HUES6 (cell line): ENCODE results near the gene PIGV.
"Not testable (repeated sequence)": the region's sequence is repeated elsewhere in the genome, so short reads cannot be mapped to it uniquely, and the experiment has no call there.

Experiments
- H3K27ac ChIP-seq: 2 replicates; pipeline ENCODE4 v1.7.0; 2013; ENCODE audit warnings: low read depth, mild to moderate bottlenecking, low read length, inconsistent platforms
- H3K27me3 ChIP-seq: 2 replicates; pipeline ENCODE4 v1.6.1; 2013; ENCODE audit warnings: low read length; ENCODE audit not compliant: control insufficient read depth, insufficient read depth
- H3K36me3 ChIP-seq: 2 replicates; pipeline ENCODE4 v1.6.1; 2013; ENCODE audit warnings: low read length; ENCODE audit not compliant: control insufficient read depth, insufficient read depth
- H3K4me1 ChIP-seq: 2 replicates; pipeline ENCODE4 v1.6.1; 2013; ENCODE audit warnings: low read length; ENCODE audit not compliant: control insufficient read depth, insufficient read depth
- H3K4me3 ChIP-seq: 2 replicates; pipeline ENCODE4 v1.5.1; 2013; ENCODE audit warnings: low read depth, low read length
- H3K9ac ChIP-seq: one replicate; pipeline ENCODE4 v1.6.1; 2013; ENCODE audit warnings: mild to moderate bottlenecking, low read length
- H3K9me3 ChIP-seq: 2 replicates; pipeline ENCODE4 v1.6.1; 2013; ENCODE audit warnings: low read depth, low read length; ENCODE audit not compliant: control insufficient read depth, insufficient read depth

Gene PIGV

GRCh38 chr1:26797627-26798026, 9.9 kb downstream of the PIGV start:
- H3K27ac ChIP-seq: no peak overlapping the region
- no peaks in the 10 kb centered on the region for H3K27me3 ChIP-seq
- H3K36me3 ChIP-seq: peaks cover 24% of the 10 kb centered on the region
- no peak overlapping the region for H3K9ac ChIP-seq
- peaks cover 16% of the 10 kb centered on the region for H3K4me1 ChIP-seq
- no peak overlapping the region for H3K4me3 ChIP-seq
- peaks cover 6% of the 10 kb centered on the region for H3K9me3 ChIP-seq

GRCh38 chr1:26799479-26800142, 11.9 kb downstream of the PIGV start:
- Histone ChIP-seq H3K9ac (peak overlapping the region; percentile 24), H3K27ac (peak overlapping the region; percentile 22; the same call in 1 of the 2 replicates), H3K27me3 (no peaks in the 10 kb centered on the region), H3K36me3 (peaks cover 16% of the 10 kb centered on the region), H3K4me3 (no peak overlapping the region; the same call in 1 of the 2 replicates), H3K4me1 (peaks cover 16% of the 10 kb centered on the region), H3K9me3 (peaks cover 6% of the 10 kb centered on the region)

- Histone ChIP-seq H3K9me3 (peaks cover 13% of the 10 kb centered on the region), H3K4me1 (peaks cover 16% of the 10 kb centered on the region)
- H3K4me3 ChIP-seq, H3K36me3 ChIP-seq, H3K9ac ChIP-seq, H3K27me3 ChIP-seq, H3K27ac ChIP-seq: not testable (repeated sequence)
Observed at GRCh38 chr1:26803932-26804331, 16.2 kb downstream of the PIGV start.

GRCh38 chr1:26810105-26810504, 22.4 kb downstream of the PIGV start:
- H3K36me3 ChIP-seq, H3K4me3 ChIP-seq, H3K27ac ChIP-seq, H3K9ac ChIP-seq, H3K4me1 ChIP-seq, H3K9me3 ChIP-seq, H3K27me3 ChIP-seq: not testable (repeated sequence)

GRCh38 chr1:26811057-26811456, 23.3 kb downstream of the PIGV start:
- Histone ChIP-seq H3K27ac (no peak overlapping the region), H3K9me3 (peaks cover 3% of the 10 kb centered on the region), H3K36me3 (no peaks in the 10 kb centered on the region), H3K4me3 (no peak overlapping the region), H3K4me1 (no peaks in the 10 kb centered on the region), H3K27me3 (no peaks in the 10 kb centered on the region), H3K9ac (no peak overlapping the region)

- Histone ChIP-seq H3K9me3 (peaks cover 5% of the 10 kb centered on the region), H3K9ac (no peak overlapping the region), H3K4me3 (no peak overlapping the region), H3K4me1 (no peaks in the 10 kb centered on the region), H3K27ac (no peak overlapping the region), H3K27me3 (no peaks in the 10 kb centered on the region), H3K36me3 (no peaks in the 10 kb centered on the region)
Observed at GRCh38 chr1:26811708-26812107, 24.0 kb downstream of the PIGV start.

- H3K4me1 ChIP-seq: no peaks in the 10 kb centered on the region
- H3K9ac ChIP-seq: no peak overlapping the region
- peaks cover 5% of the 10 kb centered on the region for H3K9me3 ChIP-seq
- H3K36me3 ChIP-seq: no peaks in the 10 kb centered on the region
- H3K27me3 ChIP-seq: no peaks in the 10 kb centered on the region
- H3K4me3 ChIP-seq: no peak overlapping the region
- no peak overlapping the region for H3K27ac ChIP-seq
Observed at GRCh38 chr1:26814377-26814776, 26.6 kb downstream of the PIGV start.

GRCh38 chr1:26814893-26815292, 27.1 kb downstream of the PIGV start:
- Histone ChIP-seq H3K4me1 (no peaks in the 10 kb centered on the region), H3K9ac (no peak overlapping the region), H3K27me3 (no peaks in the 10 kb centered on the region), H3K9me3 (peaks cover 5% of the 10 kb centered on the region), H3K27ac (no peak overlapping the region), H3K36me3 (no peaks in the 10 kb centered on the region), H3K4me3 (no peak overlapping the region)

GRCh38 chr1:26820784-26821269, 33.1 kb downstream of the PIGV start:
- no peaks in the 10 kb centered on the region for H3K27me3 ChIP-seq
- 0 out of 2 replicates have a peak, but pooled peaks cover 2% of the 10 kb centered on the region for H3K9me3 ChIP-seq
- H3K9ac ChIP-seq: no peak overlapping the region
- peaks cover 2% of the 10 kb centered on the region; the same call in 1 of the 2 replicates for H3K4me1 ChIP-seq
- H3K36me3 ChIP-seq: no peaks in the 10 kb centered on the region
- H3K4me3 ChIP-seq: no peak overlapping the region
- no peak overlapping the region for H3K27ac ChIP-seq

- Histone ChIP-seq H3K27me3 (no peaks in the 10 kb centered on the region), H3K9me3 (no peaks in the 10 kb centered on the region), H3K9ac (no peak overlapping the region), H3K4me1 (peaks cover 14% of the 10 kb centered on the region), H3K27ac (no peak overlapping the region), H3K4me3 (no peak overlapping the region), H3K36me3 (no peaks in the 10 kb centered on the region)
Observed at GRCh38 chr1:26822737-26823395, 35.1 kb downstream of the PIGV start.

GRCh38 chr1:26824731-26825130, 37.0 kb downstream of the PIGV start:
- no peak overlapping the region for H3K27ac ChIP-seq
- H3K4me1 ChIP-seq: peaks cover 19% of the 10 kb centered on the region
- no peak overlapping the region for H3K4me3 ChIP-seq
- peaks cover 6% of the 10 kb centered on the region for H3K36me3 ChIP-seq
- no peak overlapping the region for H3K9ac ChIP-seq
- no peaks in the 10 kb centered on the region for H3K9me3 ChIP-seq
- H3K27me3 ChIP-seq: no peaks in the 10 kb centered on the region
